Mononuclear cell (primary cell): ENCODE measurements around the gene ERFE. TPM values are rescaled to one million over a fixed set of nuclear protein-coding genes. Genes with fewer than 3 reads are reported as not detected.

Source experiments
- H3K27me3 ChIP-seq: 2 replicates; pipeline ENCODE4 v1.6.0; 2011; ENCODE audit warnings: low read length, control low read depth; ENCODE audit not compliant: insufficient read depth
- H3K4me1 ChIP-seq: 2 replicates; pipeline ENCODE4 v1.5.1; 2011; ENCODE audit warnings: mild to moderate bottlenecking, low read length, control low read depth; ENCODE audit not compliant: insufficient read depth
- H3K4me3 ChIP-seq: 2 replicates; pipeline ENCODE4 v1.5.1; 2011; ENCODE audit warnings: mild to moderate bottlenecking, low read length, moderate library complexity
- H3K9me3 ChIP-seq: 2 replicates; pipeline ENCODE4 v1.5.1; 2011; ENCODE audit warnings: low read depth, mild to moderate bottlenecking, control low read depth, low read length
- total RNA-seq: library from RNA; depleted of rRNA; stranded (reverse); fragments of >200 nt; gene quantifications from one replicate; pipeline ENCODE4 v1.2.3, GENCODE V29; 2012

ERFE gene
- total RNA-seq, 1 donor = 0.10 TPM

DNA sequence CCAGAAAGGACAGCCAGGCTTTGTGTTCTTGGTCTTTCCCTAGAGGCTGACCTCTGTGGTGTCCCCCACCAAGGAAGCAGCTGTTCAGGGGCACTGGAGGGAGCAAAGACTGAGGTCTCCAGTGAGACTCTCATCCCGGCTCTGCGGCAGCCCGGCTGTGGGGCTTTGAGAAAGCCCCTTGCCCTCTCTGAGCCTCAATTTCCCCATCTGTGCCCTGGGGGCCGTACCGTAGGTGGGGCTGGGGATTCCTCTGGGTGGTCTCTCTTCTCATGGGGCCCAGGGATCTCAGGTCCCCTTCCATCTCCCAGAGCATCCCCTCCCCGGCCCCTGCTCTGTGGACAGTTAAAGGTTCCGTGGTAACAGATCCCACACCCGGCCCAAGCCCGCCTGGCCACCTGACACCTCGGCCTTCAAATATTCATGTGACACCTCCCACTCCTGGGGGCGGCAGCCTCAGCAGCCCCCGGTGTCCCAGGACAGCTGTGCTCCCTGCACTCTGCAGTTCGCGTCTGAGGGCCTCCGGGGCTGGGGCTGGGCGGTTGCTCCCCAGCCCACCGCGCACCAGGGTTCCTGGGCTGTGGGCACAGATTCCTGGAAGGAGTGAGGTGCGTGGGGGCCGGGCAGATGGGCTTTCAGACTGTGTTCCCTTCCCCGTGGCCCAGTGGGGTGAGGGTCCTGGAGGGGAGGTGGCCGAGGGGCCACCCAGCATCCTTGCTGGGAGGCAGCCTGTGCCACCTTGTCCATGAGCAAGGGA is 35.4 kb upstream of the ERFE start:
- Histone ChIP-seq H3K4me3 (no peak overlapping the region), H3K27me3 (no peaks in the 10 kb centered on the region), H3K9me3 (no peaks in the 10 kb centered on the region), H3K4me1 (no peaks in the 10 kb centered on the region)

DNA sequence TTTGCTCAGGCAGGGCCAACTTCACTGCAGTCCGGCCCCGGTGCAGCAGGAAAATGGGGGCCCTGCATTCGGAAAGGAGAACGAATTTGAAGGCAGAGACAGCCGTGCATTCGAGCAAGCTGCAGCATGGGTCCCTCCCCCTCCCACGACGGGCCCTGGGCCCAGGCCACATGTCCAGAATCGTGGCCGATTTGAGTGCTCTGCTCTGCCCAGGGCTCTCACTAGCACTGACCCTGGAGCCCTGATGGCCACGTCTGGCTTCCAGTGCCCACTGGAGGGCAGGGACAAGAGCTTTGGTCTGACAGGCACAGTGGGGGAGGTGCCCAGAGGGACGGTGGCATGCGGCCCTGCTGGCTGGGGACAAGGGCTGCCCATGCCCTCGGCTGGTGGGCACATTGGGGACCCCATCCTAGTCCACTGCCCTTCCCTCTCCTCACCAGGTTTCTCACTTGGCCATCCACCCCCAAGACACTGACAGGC is 34.7 kb upstream of the ERFE start:
- H3K9me3 ChIP-seq = no peaks in the 10 kb centered on the region
- H3K4me1 ChIP-seq = no peaks in the 10 kb centered on the region
- H3K4me3 ChIP-seq = no peak overlapping the region

DNA sequence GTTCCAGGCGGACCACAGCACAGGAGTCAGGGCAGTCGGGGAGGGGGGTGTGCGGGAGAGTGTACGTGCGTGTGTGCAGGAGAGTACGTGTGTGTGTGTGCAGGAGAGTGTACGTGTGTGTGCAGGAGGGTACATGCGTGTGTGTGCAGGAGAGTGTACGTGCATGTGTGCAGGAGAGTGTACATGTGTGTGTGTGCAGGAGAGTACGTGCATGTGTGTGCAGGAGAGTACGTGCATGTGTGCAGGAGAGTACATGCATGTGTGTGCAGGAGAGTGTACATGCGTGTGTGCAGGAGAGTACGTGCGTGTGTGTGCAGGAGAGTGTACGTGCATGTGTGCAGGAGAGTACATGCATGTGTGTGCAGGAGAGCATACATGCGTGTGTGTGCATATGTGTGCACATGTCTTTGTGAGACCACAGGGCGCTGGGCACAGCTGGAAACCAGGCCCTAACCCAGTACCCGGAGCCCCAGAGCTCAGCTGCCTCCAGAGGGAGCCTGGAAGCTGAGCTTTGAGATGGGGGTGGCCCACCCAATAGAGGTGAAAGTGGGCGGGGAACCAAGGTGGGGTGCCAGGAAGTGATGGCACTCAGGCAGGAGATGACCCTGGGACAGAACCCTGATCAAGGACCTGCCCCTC is 34.2 kb upstream of the ERFE start:
- Histone ChIP-seq H3K9me3 (no peaks in the 10 kb centered on the region), H3K4me3 (no peak overlapping the region), H3K4me1 (no peaks in the 10 kb centered on the region), H3K27me3 (no peaks in the 10 kb centered on the region)

More for the DNA sequence above, 34.7 kb upstream of the ERFE start:
- no peaks in the 10 kb centered on the region for H3K27me3 ChIP-seq

DNA sequence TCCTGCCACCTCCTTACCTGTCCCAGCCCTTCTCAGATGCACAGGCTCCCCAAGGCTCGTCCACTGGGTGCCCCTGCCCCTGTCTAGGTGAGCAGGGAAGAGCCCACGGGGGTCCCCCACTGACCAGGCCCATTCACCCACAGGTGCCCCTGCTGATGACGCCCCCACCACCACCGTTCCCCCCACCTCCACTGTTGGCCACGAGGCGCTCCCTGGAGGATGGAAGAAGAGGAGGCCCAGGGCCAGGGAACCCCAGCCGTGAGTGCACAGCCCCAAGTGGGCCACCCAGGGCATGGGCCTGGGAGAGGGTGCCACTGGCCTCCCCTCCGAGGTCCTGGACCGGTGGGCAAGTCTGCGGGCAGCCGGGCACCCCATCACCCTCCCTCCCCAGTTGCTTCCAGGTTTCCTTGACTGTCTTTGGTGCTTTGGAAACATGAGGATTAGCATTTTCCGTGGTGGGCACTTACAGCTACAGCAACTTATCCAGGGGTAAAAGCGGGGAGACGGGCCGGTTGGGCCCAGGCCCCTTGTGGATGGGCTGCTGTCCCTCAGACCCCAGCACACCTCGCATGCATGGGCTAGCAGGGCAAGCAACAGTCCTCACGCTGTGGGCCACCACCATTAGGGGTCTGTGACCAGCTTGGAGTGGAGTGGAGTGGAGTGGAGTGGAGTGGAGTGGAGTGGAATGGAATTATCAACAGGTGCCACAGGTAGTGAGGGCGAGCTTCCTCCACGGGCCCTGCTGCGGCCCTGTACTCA is 33.5 kb upstream of the ERFE start:
- no peak overlapping the region for H3K4me3 ChIP-seq
- H3K27me3 ChIP-seq = no peaks in the 10 kb centered on the region
- H3K9me3 ChIP-seq = no peaks in the 10 kb centered on the region
- H3K4me1 ChIP-seq = no peaks in the 10 kb centered on the region

DNA sequence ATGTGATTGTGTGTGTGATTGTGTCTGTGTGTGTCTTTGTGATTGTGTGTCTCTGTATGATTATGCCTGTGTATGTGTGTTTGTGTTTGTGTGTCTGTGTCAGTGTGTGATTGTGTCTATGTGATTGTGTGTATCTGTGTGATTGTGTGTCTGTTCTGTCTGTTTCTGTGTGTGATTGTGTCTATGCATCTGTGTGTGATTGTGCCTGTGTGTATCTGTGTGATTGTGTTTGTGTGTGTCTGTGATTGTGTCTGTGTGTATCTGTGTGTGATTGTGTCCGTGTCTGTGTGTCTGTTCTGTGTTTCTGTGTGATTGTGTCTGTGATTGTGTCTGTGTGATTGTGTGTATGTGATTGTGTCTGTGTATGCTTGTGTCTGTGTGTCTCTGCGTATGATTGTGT is 32.4 kb upstream of the ERFE start:
- Histone ChIP-seq H3K4me3 (no peak overlapping the region), H3K9me3 (no peaks in the 10 kb centered on the region), H3K4me1 (no peaks in the 10 kb centered on the region), H3K27me3 (no peaks in the 10 kb centered on the region)

DNA sequence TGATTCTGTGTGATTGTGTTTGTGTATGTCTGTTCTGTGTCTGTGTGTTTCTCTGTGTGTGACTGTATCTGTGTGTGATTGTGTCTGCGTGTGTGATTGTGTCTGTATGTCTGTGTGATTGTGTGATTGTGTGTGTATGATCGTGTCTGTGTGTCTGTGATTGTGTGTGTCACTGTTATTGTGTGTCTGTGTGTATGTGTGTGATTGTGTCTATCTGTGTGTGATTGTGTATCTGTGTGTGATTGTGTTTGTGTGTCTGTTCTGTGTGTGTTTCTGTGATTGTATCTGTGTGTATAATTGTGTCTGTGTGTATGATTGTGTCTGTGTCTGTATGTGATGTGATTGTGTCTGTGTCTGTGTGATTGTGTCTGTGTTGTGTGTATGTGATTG is 32.0 kb upstream of the ERFE start:
- Histone ChIP-seq H3K4me3 (no peak overlapping the region), H3K4me1 (no peaks in the 10 kb centered on the region), H3K27me3 (no peaks in the 10 kb centered on the region), H3K9me3 (no peaks in the 10 kb centered on the region)

DNA sequence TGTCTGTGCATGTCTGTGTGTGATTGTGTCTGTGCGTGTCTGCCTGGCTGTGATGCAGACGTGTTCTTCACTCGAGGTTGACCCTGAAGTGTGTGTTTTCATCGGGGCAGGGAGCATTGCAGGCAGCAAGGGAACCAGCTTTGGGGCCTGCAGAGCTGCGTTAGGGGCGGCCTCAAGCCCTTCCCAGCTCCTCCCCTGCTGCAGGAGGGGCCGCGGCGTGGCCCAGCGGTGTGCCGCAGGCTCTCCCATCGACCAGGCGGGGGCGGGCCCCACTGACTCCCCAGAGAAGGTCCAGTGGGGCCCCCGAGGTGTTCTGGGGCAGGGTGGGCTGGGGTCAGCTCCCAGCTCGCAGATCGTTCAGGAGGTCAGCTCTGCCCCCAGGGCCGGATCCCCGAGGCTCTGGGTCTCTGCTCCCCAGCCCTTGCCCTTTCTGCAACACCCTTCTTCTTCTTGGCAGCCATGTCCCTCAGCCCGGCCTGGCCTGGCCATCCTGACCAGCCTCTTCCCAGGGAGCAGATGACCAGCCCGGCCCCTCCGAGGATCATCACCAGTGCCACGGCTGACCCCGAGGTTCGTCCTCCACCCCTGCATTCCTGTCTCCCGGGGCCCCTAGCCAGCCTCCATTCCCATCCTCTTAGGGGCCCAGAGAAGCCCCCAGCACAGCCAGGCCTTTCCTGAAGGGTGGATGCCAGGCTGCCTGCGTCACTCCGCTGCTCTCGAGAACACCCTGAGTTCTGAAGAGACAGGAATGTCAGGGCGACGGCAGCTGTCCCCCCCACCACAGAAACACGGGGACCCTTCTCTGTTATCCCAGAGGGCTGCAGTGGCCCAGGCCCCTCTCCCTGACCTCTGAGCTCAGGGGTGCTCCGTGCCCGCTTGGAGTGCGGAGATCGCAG is 31.4 kb upstream of the ERFE start:
- H3K4me3 ChIP-seq = no peak overlapping the region
- no peaks in the 10 kb centered on the region for H3K9me3 ChIP-seq
- H3K27me3 ChIP-seq = no peaks in the 10 kb centered on the region
- no peaks in the 10 kb centered on the region for H3K4me1 ChIP-seq

DNA sequence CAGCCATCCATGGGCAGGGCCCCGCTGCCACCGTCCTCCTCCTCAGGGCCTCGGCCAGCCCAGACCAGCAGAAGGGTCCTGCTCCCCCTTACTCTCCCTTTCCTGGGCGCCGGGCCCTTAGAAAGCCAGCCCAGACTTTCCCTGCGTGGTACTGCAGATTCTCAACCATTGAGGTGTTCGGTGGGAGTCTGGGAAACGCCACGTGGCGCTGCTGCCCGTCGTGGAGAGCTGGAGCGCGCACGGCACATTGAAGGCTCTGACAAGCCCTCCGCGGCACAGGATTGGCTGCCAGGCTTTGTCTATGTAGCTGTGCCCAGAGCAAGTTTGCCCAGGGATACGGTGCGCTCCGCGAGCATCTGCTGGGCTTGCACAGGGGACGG is 30.7 kb upstream of the ERFE start:
- no peak overlapping the region for H3K4me3 ChIP-seq
- no peaks in the 10 kb centered on the region for H3K27me3 ChIP-seq
- no peaks in the 10 kb centered on the region for H3K9me3 ChIP-seq
- H3K4me1 ChIP-seq = no peaks in the 10 kb centered on the region

DNA sequence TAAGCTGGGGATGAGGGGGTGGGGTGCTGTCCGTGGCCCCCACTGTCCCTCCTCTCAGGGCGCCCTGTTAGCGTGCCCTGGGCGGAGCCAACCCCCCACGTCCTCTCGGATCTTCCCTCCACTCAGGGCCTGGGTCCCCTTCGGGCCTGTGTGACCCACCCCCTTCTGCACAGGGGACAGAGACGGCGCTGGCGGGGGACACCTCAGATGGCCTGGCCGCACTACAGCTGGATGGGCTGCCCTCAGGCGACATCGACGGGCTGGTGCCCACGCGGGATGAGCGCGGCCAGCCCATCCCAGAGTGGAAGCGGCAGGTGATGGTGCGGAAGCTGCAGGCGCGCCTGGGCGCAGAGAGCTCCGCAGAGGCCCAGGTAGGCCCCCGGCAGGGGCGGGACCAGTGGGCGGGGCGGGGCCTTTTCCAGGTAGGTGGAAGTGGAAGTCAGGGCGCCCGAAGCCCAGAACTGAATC is 30.2 kb upstream of the ERFE start:
- H3K4me3 ChIP-seq = no peak overlapping the region
- no peaks in the 10 kb centered on the region for H3K4me1 ChIP-seq
- H3K27me3 ChIP-seq = no peaks in the 10 kb centered on the region
- no peaks in the 10 kb centered on the region for H3K9me3 ChIP-seq

DNA sequence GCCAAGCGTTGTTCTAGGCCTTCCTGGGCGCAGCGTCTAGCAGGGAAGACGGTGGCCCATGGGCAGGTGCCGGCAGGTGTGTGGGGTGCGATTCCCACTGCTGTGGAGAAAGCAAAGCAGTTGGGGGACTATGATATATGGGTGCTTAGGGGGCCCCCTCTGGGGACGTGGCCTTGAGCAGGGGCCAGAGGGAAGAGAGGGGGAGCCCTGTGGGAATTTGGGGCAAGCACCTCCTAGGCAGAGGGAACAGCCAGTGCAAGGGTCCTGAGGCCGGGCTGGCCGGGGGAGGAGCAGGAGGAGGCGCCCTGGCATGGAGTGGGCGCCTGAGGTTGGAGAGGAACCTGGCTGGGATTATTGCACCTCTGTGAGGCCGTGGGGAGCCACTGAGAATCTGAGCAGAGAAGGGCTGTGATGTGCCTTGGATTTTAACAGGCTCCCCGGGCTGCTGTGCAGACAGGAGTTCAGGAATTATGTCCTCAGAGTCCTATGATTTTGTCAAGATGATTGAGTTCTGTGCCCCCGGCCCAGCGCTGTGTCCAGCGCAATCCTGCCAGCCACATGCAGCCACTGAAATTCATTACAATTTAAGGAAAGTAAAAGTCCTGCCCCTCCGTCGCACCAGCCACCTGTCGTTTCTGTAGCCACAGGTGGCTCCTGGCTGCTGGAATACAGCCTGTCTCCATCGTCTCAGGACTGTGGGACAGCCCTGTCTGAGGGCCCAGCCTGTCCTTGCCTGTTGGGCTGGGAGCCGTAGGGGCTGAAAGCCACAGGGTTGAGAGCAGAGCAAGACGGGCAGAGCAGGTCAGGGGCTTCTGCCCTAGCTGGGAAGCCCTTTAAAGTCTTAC is 29.4 kb upstream of the ERFE start:
- Histone ChIP-seq H3K4me1 (no peaks in the 10 kb centered on the region), H3K4me3 (no peak overlapping the region), H3K9me3 (no peaks in the 10 kb centered on the region), H3K27me3 (no peaks in the 10 kb centered on the region)

DNA sequence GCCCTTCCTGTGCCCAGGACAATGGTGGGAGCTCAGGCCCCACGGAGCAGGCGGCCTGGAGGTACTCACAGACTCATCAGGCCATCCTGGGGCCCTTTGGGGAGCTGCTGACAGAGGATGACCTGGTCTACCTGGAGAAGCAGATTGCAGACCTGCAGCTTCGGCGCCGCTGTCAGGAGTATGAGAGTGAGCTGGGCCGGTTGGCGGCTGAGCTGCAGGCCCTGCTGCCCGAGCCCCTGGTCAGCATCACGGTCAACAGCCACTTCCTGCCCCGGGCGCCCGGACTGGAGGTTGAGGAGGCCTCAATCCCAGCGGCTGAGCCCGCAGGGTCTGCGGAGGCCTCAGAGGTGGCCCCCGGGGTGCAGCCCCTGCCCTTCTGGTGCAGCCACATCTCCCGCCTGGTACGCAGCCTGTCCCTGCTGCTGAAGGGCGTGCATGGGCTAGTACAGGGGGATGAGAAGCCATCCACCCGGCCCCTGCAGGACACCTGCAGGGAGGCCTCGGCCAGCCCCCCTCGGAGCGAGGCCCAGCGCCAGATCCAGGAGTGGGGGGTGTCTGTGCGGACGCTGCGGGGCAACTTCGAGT is 28.6 kb upstream of the ERFE start:
- H3K27me3 ChIP-seq = no peaks in the 10 kb centered on the region
- H3K9me3 ChIP-seq = no peaks in the 10 kb centered on the region
- H3K4me1 ChIP-seq = no peaks in the 10 kb centered on the region
- H3K4me3 ChIP-seq = no peak overlapping the region

DNA sequence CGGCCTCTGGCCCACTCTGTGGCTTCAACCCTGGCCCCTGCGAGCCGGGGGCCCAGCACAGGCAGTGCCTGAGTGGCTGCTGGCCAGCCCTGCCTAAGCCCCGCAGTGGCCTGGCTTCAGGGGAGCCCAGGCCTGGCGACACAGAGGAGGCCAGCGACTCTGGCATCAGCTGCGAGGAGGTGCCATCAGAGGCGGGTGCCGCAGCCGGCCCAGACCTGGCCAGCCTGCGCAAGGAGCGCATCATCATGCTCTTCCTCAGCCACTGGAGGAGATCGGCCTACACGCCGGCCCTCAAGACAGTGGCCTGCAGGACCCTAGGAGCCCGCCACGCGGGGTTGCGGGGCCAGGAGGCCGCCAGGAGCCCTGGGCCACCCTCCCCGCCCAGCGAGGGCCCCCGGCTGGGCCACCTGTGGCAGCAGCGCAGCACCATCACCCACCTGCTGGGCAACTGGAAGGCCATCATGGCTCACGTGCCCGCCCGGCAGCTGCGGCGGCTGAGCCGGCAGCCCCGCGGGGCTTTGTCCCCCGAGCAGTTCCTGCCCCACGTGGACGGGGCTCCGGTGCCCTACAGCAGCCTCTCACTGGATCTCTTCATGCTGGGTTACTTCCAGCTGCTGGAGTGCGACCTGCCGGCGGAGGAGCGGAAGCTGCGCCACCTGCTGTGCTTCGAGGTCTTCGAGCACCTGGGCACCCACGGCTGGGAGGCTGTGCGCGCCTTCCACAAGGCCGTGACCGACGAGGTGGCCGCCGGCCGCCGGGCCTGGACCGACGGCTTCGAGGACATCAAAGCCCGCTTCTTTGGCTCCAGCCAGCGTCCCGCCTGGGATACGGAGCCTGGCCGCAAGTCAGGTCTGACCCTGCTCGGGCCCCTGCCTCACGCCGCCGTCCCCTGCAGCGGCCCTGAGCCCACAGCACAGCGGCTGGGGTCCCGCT is 27.8 kb upstream of the ERFE start:
- Histone ChIP-seq H3K4me1 (no peaks in the 10 kb centered on the region), H3K4me3 (no peak overlapping the region), H3K9me3 (no peaks in the 10 kb centered on the region), H3K27me3 (no peaks in the 10 kb centered on the region)
